Measurements from ENCODE around the gene NMS.

Gene NMS

DNA sequence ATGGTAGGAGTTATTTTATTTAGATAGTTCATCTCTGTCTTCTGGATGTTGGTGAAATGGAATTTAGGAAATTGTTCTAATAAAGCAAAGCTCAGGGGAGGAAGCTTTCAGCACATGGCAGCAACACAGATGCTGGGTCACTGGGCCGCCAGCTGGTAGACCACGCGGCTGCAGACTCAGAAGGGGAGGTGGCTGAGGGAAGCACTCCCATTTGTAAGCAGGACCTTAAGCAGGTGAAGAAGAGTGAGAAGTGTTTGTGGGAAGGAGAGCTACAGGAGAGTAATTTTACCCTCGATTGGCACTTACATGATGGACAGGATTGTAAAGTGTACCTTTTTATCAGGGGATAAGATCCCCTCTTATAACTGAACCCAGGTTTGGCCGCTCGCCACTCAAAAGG, 24.4 kb downstream of the NMS start:
- DNase-seq: no peak

DNA sequence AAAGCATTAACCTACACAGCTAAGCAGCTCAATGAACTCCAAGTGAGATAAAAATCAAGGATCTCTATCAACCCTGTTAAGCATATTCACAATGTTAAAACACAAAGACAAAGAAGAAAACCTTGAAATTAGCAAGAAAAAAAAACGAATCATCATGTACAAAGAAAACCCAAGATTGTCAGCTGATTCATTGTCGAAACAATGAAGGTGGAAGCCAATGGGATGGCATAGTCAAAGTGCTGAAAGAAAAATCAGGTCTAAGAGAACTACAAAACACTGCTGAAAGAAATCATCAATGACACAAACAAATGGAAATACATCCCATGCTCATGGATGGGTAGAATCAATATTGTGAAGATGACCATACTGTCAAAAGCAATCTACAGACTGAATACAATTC, 32.5 kb downstream of the NMS start:
- no peak for DNase-seq

DNA sequence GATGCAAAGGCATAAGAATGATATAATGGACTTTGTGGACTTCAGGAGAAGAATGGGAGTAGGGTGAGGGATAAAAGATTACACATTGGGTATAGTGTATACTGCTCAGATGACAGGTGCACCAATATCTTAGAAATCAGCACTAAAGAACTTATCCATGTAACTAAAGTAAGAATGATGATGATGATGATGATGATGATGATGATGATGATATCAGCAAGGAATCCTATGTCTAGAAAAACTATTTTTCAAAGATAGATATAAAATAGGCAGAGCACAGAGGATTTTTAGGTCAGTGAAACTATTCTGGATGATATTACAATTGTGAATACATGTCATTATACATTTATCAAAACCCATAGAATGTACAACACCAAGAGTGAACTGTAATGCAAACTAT, 34.3 kb downstream of the NMS start:
- DNase-seq: no peak

DNA sequence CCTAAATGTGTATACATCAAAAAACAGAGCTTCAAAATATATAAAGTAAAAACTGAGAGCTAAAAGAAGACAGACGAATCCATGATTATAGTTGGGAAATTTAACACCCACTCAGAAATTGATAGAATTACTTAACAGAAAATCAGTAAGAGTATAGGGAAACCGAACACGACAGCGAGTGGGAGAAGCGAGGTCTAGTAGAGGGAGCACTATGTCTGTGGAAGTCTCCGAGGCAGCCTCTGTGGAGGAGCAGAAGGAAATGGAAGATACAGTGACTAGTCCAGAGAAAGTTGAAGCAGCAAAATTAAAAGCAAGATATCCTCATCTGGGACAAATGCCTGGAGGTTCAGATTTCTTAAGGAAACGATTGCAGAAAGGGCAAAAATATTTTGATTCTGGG, 38.8 kb downstream of the NMS start:
- DNase-seq: no peak

DNA sequence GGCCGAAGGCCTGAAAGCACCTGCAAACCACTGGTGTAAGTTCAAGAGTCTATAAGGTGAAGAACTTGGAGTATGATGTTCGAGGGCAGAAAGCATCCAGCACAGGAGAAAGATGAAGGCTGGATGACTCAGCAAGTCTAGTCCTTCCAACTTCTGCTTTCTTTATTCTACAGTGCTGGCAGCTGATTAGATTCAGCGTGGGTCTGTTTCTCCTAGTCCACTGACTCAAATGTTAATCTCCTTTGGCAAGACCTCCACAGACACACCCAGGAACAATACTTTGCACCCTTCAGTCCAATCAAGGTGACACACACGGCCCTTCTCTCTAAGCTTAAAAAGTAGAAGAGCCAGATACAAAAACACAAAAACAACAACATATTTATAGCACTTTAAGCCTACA, 43.4 kb downstream of the NMS start:
- DNase-seq: no peak

DNA sequence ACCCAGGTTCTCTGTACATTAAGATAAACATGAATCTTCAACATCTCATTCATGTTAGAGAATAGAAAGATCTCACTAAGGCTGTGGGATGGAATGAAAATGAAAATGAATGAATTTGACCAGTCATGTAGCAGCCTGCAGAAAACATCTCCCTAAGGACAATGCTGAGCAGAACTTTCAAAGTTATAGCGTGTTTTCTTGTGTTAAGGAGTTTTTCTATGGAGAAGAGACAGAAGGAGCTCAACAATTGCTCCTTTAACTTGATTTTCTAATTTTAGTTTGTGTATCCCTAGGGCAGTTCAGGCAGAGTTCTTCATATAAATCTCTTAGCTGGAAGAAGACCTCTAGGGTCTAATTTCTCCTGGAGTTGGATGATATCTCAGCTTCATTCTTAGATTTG, 47.3 kb downstream of the NMS start:
- DNase-seq: no peak

DNA sequence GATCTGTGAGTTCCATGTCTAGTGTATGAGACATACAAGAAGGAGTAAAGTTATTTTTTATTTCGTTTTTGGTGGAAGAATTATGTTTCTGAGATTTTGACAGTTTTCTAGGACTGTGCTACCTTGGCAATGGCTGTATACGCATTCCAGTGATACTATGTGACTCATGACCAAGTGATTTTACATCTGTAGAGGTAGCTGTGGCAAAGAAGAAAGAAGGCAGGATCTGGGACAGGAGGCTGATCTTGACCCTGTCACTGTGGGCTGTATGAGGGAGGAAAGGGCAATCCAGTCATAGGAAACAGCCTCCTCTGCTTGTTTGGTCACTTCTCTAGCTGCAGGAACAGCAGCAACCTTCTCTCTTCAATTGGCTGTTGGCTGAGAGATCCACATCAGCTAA, 48.5 kb downstream of the NMS start:
- no peak for DNase-seq

DNA sequence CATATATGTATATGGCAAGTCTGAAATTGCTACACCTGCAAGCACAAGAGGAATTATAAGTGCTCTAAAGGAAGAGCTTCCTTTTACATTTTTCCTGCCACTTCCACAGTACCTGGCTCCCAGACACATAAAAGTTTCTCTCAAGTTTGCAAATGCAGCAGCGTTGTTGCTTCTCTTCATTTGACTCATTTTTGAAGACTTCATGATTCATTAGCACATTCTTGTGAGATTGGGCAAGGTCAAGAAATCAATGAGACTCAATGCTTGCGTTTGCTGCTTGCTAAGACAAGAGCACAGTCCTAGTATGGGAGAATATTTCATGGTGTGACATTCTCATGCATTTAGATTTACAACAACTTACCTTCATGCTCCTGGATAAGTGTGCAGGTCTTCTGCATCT, 49.9 kb downstream of the NMS start:
- DNase-seq: no peak

DNA sequence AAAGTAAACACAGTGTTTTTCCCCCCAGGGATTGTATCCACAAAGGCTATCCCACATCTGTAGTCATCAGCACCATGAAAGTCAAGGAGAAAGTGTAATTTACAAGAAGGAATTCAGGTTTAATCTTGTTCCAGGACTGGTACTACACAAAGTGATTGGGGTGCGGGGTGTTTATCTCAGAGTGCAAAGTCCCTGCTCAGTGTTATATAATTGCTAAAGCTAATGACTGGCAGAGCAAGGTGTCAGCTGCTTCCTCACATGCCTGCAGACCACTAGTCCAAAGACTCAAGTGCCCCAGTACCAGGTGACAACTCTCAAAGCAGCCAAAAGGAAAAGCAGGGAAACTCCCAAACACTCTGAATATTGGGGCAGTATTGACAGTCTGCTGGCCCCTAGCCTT, 52.1 kb downstream of the NMS start:
- no peak for DNase-seq

DNA sequence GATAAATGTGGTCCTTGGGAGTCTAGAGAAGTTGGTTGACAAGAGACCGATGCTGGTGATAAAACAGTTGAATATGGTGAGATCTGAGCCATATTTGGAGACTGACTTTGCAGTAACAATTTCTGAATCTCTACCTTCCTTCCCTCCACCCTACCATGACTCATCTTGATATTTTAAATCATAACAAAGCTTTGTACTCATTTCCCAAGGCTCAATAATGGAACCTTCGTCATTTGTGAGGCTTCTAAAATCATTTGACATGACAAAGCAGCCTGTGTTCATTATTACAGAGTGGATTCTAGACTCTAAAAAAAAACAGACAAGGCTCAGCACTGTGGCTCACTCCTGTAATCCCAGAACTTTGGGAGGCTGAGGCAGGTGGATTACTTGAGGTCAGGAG, 54.0 kb downstream of the NMS start:
- no peak for DNase-seq

DNA sequence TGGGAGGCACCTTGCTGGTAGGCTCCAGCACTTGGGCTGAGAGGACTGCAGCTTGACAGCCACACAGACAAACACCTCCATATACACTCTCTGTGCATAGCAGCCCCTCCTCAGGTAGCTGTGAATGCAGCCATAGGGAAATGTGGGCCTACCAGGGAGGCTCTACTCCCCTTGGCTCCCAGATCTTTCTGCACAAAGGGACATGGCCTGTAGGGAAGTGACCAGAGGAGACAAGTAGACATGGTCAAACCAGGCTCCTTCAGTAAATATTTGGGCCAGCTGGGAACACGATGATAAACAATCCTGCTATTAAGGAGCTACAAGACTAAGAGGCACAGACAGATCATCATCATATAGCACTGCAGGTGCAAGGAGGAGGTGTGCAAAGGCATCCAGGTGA, 56.6 kb downstream of the NMS start:
- DNase-seq: no peak

DNA sequence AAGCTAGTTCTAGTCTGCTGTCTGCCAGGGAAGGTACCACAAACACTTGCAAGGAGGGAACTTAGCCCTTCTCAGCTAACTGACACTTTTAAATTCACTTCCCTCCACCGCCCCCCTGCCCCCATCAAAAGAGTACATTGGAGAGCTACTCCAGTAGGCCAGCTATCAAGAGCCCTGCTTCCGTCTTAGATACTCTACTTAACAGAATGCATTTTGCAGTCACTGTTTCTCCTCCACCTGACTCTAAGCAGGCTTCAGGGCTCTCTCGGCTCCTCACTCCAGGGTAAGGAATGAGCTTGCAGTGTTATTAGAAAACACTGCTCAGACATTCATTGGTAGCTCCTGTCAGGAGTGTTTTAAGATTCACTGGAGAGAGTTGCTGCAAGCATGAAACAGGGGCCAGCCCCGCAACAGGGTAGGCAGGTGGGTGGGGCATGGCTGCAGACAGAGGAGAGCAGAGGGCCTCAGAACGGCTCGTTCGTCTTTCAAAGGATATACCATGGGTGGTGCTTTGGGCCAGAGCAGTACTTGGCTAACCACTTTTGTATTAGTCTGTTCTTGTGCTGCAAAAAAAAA, 57.2 kb downstream of the NMS start:
- DNase-seq: no peak

DNA sequence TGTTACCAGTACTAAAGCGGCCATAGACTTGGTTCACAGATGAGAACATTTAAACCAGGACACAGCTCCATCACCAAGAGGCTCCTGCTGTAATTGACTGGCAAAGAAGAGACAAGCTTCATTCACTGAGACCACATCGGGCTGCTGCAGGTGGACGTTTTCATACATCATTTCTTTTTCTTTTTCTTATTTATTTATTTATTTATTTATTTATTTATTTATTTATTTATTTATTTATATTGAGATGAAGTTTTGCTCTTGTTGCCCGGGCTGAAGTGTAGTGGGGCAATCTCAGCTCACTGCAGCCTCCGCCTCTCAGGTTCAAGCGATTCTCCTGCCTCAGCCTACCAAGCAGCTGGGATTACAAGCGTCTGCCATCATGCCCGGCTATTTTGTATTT, 58.9 kb downstream of the NMS start:
- DNase-seq: no peak

DNA sequence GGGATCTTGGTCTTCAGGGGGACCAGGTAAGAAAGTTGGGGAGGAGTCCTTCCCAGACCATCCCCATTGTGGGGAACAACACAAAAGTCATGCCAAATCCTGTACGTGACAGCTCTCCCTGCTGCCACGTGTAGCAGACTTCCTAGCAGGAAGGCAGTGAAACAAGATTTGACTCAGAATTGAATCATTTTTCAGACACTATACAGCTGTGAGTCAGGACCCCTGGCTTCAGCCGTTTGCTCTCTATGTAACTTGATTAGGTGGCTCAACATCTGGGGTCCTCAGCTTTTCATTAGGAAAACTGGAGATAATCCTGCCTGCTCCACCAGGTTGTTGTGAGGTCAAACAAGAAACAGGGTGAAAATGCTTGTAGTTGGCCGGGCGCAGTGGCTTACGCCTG, 59.6 kb downstream of the NMS start:
- DNase-seq: no peak

Measured in activated effector memory CD4-positive, alpha-beta T cell treated with Interleukin-2 at 50 U/mL for 16 hours (primary cell).